Measurements from ENCODE around the gene ERC2.
A peak's percentile ranks its signal among the peaks of the same experiment; 100 is the strongest.

The ERC2 gene

DNA sequence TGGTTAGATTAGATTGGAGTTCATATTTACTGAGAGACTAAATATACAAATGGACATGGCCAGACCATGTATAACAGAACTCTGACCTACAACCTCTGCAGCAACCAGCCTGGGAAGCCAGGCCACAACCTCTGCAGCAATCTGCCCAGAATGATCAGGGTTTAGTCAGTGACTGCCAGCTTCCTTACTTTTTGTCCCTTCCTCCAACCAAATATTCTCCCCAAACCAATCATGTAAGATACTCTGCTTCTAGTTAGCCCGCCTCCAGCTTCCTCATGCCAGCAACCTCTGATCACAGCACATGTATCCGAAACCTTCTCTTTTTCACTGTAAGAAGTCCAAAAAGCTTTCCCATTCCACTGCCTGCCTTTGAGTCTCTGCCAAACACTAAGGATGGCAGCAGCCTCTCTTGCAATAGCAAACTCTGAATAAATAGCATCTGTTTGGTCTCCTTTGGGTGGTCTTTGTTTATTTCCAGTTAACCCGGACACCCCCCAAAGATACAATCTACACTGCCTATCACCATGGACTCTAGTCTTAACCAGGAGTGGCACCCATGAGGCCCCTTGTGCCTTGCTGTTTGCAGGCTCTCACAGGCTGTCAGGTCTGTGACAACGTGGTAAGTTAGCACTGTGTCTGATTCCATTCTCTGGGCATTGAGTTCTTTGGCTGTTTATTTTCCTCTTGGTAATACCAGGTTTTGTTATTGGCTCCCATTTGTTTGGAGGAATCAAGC is 102.2 kb downstream of the ERC2 start:
- DNase-seq, result no peak

DNA sequence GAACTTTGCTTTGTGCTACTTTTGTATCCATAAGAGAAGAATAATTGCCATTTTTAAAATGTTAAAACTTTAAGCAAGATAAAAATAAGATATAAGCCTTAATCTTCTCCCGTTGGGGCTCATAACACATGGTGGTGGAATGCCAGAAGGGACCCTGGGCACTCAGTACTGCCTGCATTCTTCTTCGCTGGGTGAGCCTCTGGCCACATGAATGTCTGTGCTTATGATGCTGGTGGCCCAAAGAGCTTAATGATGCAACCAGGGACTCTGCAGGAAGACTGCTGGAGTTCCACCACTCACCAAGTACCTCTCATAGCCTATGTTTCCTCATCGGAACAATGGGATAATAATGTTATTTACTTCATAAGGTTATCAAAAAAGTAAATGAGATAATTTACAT is 103.6 kb downstream of the ERC2 start:
- no peak for DNase-seq

DNA sequence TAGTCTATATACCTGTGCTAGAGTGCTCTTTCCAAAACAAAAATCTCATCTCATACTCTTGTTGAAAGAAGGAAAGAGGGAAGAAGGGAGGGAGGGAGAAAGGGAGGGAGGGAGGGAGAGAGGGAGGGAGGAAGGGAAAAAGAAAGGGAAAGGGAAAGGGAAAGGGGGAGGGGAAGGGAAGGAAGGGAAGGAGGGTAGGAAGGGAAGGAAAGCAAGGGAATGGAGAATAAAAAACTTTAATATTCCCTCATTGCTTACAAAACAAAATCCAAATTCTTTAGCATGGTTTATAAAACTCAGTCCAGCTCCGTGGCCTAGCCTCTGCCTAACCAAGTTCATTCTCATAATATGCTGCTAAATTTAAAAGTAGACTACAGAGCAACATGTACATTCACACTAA is 104.5 kb downstream of the ERC2 start:
- DNase-seq, result no peak

DNA sequence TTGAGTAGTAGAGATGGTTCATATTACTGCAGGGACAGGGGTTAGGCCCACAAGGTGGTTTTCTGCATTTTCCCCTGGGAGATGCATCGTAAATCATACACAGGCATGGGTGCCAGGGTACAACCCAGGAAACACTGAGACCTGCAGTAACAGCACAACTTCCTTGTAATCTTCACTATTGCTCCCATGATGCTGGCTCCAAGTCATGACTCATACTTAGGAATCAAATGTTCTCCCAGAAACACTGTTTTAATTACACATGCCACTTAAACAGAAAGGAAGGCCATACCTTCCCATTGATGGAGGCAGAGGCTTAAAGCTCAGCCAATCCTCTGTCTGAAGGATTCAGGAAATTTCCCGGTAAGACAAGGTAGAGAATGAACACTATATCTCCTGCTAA is 106.5 kb downstream of the ERC2 start:
- DNase-seq, result no peak

DNA sequence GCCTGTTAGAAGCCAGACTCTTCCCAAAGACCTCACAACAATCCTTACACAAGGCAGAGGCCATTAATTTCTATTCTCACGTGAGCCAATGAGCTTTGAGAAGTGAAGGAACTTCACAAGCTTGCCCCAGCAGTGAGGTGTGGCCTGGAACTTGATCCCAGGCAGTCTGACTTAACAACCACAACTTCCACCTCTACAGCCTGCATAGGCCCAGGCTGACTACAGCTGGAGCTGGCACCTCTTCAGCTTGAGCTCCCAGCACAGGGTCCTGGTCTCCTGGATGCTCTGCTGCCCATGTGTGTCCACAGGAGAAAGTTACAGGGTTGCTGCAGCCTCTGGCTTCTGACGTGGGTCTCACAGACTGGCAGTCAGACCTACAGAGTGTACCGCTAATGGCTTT is 111.0 kb downstream of the ERC2 start:
- DNase-seq, result no peak

DNA sequence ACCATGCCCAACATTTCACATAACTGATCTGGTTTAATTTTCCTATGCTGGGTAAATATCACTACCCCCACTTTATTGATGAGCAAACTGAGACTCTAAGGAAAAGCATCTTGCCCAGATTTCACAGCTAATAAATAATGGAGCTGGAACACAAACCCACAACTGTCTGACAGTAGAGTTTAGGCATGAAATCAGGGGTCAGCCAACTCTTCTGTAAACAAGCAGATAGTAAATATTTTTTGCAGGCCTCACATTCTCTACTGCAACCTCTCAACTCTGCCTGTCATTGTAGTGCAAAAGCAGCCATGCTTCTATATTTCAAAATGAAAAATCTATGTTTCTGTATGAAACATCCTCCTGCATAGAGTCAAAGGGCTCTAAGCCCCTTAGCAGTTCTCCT is 111.5 kb downstream of the ERC2 start:
- no peak for DNase-seq

DNA sequence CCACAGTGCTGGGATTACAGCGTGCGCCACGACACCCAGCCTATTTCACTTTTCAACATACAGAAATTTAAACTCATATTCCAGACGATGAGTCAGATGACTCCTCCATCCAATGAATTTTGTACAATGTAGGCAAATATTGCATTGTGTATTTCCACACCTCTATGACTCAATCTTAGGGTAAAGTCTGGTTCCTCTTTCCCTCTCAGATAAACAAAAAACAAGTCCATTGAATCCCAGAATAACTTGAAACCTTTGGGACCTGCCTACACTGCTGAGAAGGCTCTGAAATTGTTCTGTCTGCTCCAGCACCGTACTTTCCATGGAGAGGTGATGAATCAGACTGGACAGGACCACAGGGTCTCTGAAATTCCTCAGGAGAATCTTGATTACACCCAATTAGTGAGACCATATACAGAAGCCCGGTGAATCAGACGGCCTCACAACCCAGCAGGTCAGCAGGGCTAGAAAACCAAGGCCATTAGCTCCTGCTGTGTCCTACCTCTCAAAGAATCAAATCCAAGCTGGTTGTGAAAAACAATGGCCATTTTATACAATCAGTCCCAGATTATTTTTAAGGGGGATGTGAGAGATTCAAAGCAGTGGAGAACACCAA is 112.6 kb downstream of the ERC2 start:
- no peak for DNase-seq

DNA sequence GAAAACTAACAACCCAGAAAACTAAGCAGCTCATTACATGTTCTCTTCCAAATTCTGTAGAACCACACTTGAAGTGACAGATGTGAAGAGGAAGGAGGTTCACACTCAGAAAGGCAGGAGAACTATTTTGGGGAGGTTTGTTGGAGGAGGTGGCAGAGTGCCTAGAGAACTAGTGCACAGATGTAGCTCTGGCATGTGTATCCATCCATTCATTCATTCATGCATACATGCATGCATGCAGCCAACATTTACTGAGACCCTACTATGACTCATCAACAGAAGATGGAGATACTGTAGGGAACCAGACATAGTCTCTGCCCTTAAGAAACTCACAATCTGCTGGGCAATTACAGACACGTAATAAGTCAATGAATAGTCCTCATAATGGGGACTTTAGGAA is 116.7 kb downstream of the ERC2 start:
- DNase-seq, result no peak

DNA sequence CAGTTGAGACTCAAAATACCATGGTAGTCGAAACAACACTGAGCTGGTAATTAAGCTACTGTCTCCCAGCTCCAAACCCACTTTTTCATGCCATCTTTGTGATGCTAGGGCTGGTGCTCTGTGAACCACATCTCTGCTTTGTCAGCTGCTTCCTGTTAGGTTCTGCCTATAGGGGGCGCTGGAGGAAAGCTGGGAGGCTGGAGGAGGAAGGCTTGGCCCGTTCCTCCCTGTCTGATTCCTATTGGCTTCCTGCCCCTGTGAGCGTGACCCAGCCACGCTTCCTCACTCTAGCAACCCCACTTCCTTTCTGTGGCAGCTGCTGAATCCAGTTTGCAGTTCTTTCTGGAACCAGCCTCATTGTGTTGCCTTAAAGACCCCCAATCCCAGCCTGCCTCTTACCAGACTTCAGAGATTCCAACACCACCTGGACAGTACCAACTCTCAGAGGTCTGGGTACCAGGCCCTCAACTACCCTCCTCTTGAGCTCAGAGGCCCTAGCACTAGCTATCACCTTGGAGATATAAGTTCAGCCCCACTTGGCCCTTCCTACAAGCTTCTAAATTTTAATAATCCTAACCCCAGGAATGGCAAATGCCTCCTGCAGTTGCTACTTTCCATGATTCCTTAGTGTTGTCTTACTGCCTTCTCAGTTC is 120.9 kb downstream of the ERC2 start:
- DNase-seq, result no peak

DNA sequence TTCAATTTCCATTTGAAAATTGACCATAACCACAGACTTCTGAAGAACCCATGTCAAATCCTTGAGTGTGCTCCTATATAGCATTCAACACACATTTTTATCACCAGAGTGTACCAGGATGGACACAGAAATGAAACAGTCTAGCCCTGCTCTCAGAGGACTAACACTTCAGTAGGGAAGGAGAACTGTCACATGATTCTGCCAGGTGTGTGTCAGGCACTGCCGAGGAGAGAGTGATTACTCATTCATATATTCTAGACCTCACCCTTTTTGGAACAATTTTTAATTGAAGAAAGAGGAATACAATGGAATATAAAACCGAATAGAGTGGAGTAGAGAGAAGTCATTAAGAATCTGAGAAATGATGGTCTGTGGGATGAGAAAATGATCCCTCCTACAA is 125.8 kb downstream of the ERC2 start:
- DNase-seq, result no peak

DNA sequence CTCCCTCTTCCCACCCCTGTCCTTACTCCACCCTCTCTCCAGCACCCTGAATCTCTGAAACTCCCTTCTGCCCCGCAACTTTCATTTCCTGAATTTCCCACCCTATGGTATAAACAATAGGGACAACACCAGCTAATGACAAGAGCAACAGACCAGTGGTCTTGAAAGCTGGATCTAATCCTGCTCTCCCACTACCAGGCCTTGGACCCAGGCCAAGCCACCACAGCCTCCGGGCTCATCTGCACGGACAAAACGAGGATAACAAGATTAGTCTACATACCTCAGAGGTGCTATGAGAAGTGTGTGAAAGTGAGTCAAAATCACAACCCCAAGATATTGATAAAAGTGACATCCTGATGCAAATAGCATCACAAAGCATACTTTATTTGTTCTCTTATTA is 128.6 kb downstream of the ERC2 start:
- no peak for DNase-seq

DNA sequence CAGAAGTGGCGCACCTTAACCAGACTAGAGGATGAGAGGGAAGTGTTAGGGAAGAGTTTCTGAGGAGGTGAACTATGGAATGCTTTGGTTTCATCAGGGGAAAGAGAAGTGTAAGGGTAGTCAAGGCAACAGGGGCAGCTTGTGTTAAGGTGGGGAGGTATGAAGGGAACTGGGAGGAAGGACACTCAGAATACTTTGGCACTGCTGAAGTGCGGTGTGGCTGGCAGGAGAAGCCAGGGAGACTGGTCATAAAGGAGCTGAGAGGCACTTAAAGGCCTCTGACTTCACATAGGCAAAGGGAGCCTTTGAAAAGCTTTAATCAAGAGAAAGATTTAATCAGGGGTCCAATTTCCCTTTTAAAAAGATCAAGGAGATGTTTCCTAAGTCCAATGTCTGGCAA is 129.0 kb downstream of the ERC2 start:
- DNase-seq, result no peak

DNA sequence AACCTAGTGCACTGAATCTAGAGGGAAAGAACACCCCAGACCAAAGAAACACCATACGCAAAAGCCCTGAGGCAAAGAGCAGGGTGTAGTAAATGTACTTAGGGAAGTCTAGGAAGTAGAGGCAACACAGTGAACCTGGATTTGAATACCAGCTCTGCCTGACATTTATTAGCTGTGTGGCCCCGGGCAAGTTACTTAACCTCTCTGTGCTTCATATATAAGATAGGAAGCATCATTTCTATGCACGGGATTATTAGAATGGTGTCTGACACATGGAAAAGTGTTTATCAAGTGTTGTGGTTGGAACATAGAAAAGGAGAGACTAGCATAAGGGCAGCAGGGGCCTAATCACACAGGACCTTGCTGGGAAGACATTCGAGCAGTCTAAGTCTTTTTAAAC is 132.2 kb downstream of the ERC2 start:
- DNase-seq, result no peak

DNA sequence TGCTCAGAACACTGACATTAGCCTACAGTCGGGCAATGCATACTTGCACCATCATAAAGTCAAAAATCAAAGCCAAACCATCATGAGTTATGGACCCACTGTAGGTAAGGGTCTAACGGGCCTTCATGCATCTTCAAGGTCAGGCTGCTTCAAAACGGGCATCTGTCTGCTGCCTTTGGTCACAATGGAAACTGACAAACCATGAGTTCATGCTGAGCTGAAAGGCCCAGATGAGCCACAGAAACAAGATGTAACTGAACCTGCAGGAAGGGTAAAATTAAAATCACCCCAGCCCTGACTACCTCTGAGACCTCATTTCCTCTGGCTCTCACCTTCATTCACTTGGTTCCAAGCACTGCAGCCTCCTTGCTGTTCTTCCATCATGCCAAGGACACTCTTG is 143.8 kb downstream of the ERC2 start:
- no peak for DNase-seq

DNA sequence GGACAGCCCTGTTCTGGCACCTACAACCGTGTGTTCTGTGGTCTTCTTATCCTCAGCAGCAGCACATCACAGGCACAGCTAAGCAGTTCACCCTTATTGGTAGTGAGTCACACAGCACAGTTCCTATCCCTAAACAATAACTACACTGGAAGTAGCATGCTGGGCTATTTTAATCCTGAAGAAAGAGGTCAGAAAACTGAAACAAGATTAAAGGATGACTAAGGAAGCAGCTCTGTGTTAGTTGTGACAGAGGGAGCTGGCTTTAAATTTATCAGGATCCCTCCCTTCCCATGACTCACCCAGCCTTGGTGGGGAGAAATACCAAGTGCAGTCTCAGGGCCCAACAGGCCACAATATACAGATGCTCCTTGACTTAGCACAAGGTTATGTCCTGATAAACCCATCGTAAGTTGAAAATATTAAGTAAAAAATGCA is 144.3 kb downstream of the ERC2 start:
- DNase-seq, result peak; percentile 69

DNA sequence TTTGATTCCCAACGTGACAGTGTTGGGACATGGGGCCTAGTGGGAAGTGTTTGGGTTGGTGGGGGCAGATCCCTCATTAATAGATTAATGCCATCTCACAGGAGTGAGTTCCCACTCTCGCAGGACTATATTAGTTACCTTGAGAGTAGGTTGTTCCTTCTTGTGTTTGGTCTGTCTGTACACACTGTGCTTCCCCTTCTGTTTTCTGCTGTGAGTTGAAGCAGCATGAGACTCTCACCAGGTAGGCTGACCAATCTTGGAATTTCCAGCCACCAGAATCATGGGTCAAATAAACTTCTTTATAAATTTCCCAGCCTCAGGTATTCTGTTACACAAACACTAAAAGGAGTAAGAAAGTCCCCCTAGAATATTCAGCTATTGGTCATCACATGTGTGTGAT is 145.4 kb downstream of the ERC2 start:
- no peak for DNase-seq

DNA sequence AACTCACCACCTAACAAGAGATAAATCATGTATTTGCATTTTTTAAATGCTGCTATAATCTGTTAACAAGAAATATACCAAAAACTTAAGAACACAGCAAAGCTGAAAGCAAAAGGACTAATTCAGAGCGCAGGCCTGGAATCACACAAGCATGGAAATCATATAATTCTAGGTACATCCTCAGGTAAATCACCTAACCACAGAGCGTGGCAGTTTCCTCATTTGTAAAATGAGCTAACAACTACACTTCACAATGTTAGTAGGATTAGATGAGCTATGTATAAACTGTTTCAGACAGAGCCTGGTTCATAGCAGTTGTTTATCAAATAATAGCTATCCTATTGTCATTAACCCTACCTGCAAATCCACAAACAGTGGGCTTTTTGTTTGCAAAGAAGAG is 146.4 kb downstream of the ERC2 start:
- no peak for DNase-seq

DNA sequence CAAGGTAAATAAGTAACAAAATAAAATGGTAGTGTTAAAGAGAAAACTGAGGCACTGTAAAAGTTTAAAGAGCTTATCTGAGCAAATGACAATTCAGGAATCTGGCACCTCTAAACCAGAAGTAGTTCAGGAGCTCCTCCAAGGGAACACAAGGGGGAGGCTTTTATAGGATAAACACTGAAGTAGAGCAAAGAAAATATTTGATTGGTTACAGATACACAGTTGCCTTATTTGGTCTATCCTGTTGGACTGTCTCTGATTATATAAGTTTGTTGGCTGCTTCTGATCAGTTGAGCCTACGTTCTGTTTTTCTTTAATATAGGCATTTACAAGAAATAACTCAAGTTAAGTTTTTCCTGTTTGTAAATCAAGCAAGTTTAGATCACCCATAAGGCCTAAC is 146.9 kb downstream of the ERC2 start:
- no peak for DNase-seq

DNA sequence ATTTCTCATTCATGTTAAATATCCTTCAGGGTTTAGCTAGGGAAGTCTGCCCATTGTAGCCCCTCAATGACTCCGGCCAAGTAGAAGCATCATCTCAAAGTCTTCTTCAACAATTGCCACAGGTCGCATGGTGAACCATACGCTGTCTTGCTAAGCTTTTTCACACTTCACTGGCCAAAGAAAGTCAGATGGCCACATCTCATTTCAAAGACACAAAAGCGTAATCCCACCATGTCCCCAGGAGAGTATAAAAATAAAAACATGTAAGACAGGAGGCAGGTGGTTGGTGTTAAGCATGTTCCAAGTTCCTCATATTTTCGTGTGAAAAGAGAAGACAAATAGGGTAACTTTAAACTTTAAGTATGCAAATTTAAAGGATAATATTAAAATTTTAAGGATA is 147.4 kb downstream of the ERC2 start:
- DNase-seq, result no peak

DNA sequence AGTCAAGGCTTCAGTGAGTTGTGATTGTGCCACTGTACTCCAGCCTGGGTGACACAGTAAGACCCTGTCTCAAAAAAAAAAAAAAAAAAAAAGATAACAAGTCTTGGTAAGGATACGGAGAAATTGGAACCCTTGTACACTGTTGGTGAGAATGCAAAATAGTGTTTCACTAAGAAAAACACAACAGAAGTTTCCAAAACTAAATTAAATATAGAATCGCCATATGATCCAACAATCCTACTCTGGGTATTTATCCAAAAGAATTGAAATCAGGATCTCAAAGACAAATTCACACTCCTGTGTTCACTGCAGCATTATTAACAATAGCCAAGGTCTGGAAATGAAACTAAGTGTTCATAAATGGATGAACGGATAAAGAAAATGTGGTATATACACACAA is 149.4 kb downstream of the ERC2 start:
- no peak for DNase-seq

DNA sequence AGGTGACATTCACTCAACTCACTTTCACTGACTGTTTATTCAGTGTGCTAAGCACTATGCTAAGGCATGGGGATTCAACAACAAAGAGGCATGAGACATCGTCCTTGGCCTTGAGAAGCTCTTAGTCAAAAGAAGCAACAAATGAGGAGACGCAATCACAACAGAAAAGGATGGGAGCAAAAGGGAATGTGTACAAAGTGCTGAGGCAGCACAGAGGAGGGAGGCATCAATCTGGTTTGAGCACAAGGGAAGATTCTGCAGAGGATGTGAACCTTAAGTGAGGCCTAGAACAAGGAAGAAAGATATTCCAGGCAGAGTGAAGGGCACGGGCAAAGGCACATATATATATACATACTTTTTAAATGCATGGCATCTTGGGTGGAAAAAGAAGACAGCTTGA is 151.3 kb downstream of the ERC2 start:
- DNase-seq, result no peak

DNA sequence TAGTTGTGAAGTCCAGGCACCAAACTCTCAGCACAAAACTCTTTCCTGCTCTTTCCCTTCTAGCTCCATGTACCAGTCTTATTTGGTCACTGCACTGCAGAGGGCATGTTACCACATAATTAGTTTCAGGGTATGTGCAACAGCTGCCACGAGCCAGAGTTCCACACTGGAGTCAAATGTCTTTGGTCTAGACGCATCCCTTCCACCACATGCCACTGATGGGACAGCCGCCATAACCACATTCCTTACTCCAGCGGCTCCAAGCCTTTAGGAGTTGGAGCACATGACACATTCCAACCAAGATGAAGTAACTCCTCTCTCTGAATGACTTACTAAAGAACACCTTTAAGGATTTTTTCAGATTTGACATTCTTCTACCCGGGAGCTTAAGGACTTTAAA is 153.4 kb downstream of the ERC2 start:
- peak; percentile 56 for DNase-seq

DNA sequence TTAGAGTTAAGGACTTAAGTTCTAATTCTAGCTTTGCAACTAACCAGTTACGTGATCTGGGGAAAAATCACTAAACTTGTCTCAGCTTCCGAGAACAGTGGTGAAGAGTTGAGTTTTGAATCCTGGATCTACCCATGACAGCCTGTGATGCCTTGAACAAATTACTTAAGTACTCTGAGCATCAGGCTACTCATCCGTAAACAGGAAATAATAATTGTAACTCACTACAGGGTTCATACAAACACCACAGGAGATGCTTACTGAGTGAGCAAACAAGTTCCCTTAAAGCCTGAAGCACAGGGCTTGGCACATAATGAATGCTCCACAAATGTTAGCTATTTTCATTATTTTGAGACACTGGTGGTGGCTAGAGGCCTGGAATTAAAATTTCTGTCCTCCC is 158.8 kb downstream of the ERC2 start:
- no peak for DNase-seq

DNA sequence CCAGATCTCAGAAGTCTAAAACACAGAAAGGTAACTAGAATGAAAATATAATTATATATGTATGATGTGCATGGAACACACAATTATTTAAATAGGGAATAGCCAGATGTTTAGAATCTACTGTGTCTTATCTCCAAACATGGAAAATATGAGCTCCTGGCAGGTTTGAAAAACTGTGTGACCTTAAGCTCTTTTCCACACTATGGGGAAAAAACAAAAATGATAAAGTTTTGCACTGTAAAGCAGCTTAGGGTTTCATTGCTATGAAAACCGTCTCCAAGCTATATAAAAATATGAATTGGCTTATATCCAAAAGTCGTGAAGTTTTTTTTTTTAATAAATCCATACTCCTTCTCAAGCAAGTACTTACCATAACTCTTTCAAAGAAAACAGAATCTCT is 159.8 kb downstream of the ERC2 start:
- no peak for DNase-seq

DNA sequence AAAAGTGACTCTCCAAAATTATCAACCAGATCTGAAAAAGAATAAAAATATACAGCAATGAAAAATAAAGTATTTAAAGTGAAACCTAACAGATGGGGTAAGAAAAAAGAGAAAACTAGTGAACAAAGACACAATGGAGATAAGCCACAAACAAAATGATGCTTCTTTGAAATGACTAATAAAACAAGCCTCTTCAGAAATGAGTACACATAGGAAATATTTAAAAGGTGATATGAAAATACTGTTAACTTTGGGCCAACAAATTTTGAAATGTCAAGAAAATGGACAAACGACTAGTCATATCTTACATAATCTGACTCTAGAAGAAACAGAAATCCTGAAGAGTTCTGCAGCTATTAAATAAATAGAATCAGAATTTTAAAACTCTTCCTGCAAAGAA is 164.2 kb downstream of the ERC2 start:
- DNase-seq, result no peak

Measured in NCI-H226 (cell line).